Panc1 (cell line): ENCODE results near the gene PPP1R27. TPM values are rescaled to one million over a fixed set of nuclear protein-coding genes. Genes with fewer than 3 reads are reported as not detected.

ENCODE experiments used
- ATAC-seq: fragments of 200-7000 bp; cut with Tn5 transposase; 2 replicates; pipeline ENCODE4 v1.9.1; 2020; ENCODE audit warnings: mild to moderate bottlenecking, moderate library complexity
- BruUV-seq: library from RNA; stranded (reverse); fragments of 400-500 nt; replicated peaks from 2 replicates; lab custom pipeline; 2021; lab: Mats Ljungman, UMichigan
- CTCF ChIA-PET: fragments of 300-600 bp; sonication (Branson Sonifier 250); formaldehyde crosslinking; loops from one replicate; lab custom pipeline; 2022; ENCODE audit warnings: antibody characterized with exemption; lab: Charles Lee
- POLR2A ChIA-PET: fragments of 300-600 bp; sonication (Branson Sonifier 250); formaldehyde crosslinking; loops from one replicate; lab custom pipeline; 2022; ENCODE audit warnings: antibody characterized with exemption; lab: Charles Lee
- DNase-seq: peaks from one replicate; pipeline ENCODE4 v3.0.0-alpha.2; 2010; ENCODE audit warnings: low read depth, low spot score
- H3K27ac ChIP-seq: 2 replicates; pipeline ENCODE4 v1.5.1; 2011; ENCODE audit warnings: mild to moderate bottlenecking, low read length, inconsistent platforms
- H3K27me3 ChIP-seq: fragments of 200-500 bp; sonication (Bioruptor generic); 2 replicates; pipeline ENCODE4 v1.6.0; 2014; ENCODE audit warnings: low read length, inconsistent platforms; ENCODE audit not compliant: control insufficient read depth, insufficient read depth
- H3K36me3 ChIP-seq: fragments of 200-500 bp; sonication (Bioruptor generic); 2 replicates; pipeline ENCODE4 v1.5.1; 2014; ENCODE audit warnings: inconsistent platforms, mild to moderate bottlenecking, low read length, moderate library complexity; ENCODE audit not compliant: control insufficient read depth, insufficient read depth
- H3K4me1 ChIP-seq: 2 replicates; pipeline ENCODE4 v1.5.1; 2011; ENCODE audit warnings: inconsistent platforms, mild to moderate bottlenecking, low read length, moderate library complexity; ENCODE audit not compliant: control insufficient read depth, insufficient read depth
- H3K4me3 ChIP-seq, 2 experiments: 2 replicates each; pipeline ENCODE4 v1.5.1; 2011 to 2012; ENCODE audit warnings: low read depth in 2 of 2, low read length in 2 of 2, mild to moderate bottlenecking in 2 of 2, inconsistent platforms in 1 of 2, moderate library complexity in 1 of 2
- H3K9me3 ChIP-seq: fragments of 200-500 bp; sonication (Bioruptor generic); 2 replicates; pipeline ENCODE4 v1.5.1; 2014; ENCODE audit warnings: low read depth, mild to moderate bottlenecking, inconsistent platforms, low read length, moderate library complexity; ENCODE audit not compliant: control insufficient read depth, insufficient read depth
- CTCF ChIP-seq: fragments of 450-650 bp; IDR thresholded peaks from 2 replicates; pipeline ENCODE4 v1.5.1; 2017; ENCODE audit warnings: mild to moderate bottlenecking
- POLR2AphosphoS5 ChIP-seq: IDR thresholded peaks from 2 replicates; pipeline ENCODE4 v1.6.1; 2012; ENCODE audit warnings: mild to moderate bottlenecking, low read depth, low read length, moderate library complexity
- REST ChIP-seq, 2 experiments: IDR thresholded peaks; 2 replicates each; pipeline ENCODE4 v1.6.1; 2011 to 2012; ENCODE audit warnings: low read depth in 2 of 2, control low read depth in 1 of 2, low read length in 1 of 2, mild to moderate bottlenecking in 1 of 2, moderate library complexity in 1 of 2; ENCODE audit not compliant: insufficient read depth in 1 of 2
- SIN3A ChIP-seq: IDR thresholded peaks from 2 replicates; pipeline ENCODE4 v1.6.1; 2012; ENCODE audit warnings: low read depth, mild to moderate bottlenecking, low read length, moderate library complexity, borderline replicate concordance; ENCODE audit not compliant: insufficient read depth
- TCF7L2 ChIP-seq: IDR thresholded peaks from 2 replicates; pipeline ENCODE4 v1.6.1; 2011; ENCODE audit warnings: mild to moderate bottlenecking, low read depth, low read length, inconsistent platforms
- in situ Hi-C: cut with HindIII; loops from 2 replicates; pipeline ENCODE4 v1.10.0; 2016; ENCODE audit warnings: low sequenced_read_pairs, low pct_unique_long_range_greater_than_20kb
- intact Hi-C: fragments of 100-400 bp; cut with micrococcal nuclease; formaldehyde crosslinking; loops from one replicate; pipeline ENCODE4 v1.10.0; 2022; ENCODE audit not compliant: unreplicated experiment
- total RNA-seq: library from RNA; stranded (reverse); gene quantifications from one replicate; pipeline ENCODE4 v1.2.1, GENCODE V29; 2021; ENCODE audit not compliant: unreplicated experiment

The PPP1R27 gene
- total RNA-seq, 1 experiment from 2014 or later: not detected

- CTCF ChIA-PET: no interaction called here
- ATAC-seq: peak; percentile 19
These were observed 13.7 kb downstream of the PPP1R27 start for GRCh38 chr17:81821147-81821546.

GRCh38 chr17:81819708-81820107 is 15.1 kb downstream of the PPP1R27 start:
- CTCF ChIA-PET: interaction anchor here (0.6 kb wide), 1 partner anchor 335 kb away, joined by 3 read pairs; no protein-coding TSS in a partner anchor
- TF ChIP-seq SIN3A (no peak), TCF7L2 (no peak), CTCF (no peak), REST (IDR thresholded peaks at IDR 0.05; ENCODE audit: insufficient read depth in 1 of 2, low read depth in 2 of 2, low read length in 1 of 2) (no peak), POLR2AphosphoS5 (no peak)
- Histone ChIP-seq H3K27me3 (no peaks in the 10 kb centered on the region), H3K4me3 (no peak overlapping the region), H3K9me3 (no peaks in the 10 kb centered on the region), H3K4me1 (peaks cover 19% of the 10 kb centered on the region), H3K36me3 (no peaks in the 10 kb centered on the region), H3K27ac (no peak overlapping the region)
- in situ Hi-C loops (no loop called here), intact Hi-C loops (no loop called here)
- no peak for DNase-seq
- ATAC-seq: no peak
- POLR2A ChIA-PET: no interaction called here
- no TSS peak for BruUV-seq

More at GRCh38 chr17:81821147-81821546, 13.7 kb downstream of the PPP1R27 start:
- H3K36me3 ChIP-seq: no peaks in the 10 kb centered on the region
- H3K9me3 ChIP-seq: no peaks in the 10 kb centered on the region
- DNase-seq: no peak
- POLR2A ChIA-PET: no interaction called here
- no peaks in the 10 kb centered on the region for H3K27me3 ChIP-seq
- TF ChIP-seq POLR2AphosphoS5 (no peak; the same call in 1 of the 2 replicates), REST (IDR thresholded peaks at IDR 0.05; ENCODE audit: insufficient read depth in 1 of 2, low read depth in 2 of 2, low read length in 1 of 2) (no peak), CTCF (no peak), TCF7L2 (no peak), SIN3A (no peak)
- no peak overlapping the region for H3K27ac ChIP-seq
- in situ Hi-C loops: no loop called here
- H3K4me1 ChIP-seq: peaks cover 15% of the 10 kb centered on the region
- BruUV-seq: no TSS peak
- intact Hi-C loops: no loop called here
- no peak overlapping the region for H3K4me3 ChIP-seq
